ENCODE measurements around the gene MED9. TPM values are rescaled to one million over a fixed set of nuclear protein-coding genes. Genes with fewer than 3 reads are reported as not detected.
A peak's percentile ranks its signal among the peaks of the same experiment; 100 is the strongest.

The MED9 gene
- total RNA-seq, 1 donor from 2014 or later: 19.3 TPM

- no peak for TF ChIP-seq CTCF (conservative IDR thresholded peaks at IDR 0.05)
- Mint-ChIP-seq H3K4me1 (ENCODE audit: unreplicated experiment) (peaks cover 14% of the 10 kb centered on the region), H3K27ac (peak overlapping the region; percentile 61), H3K27me3 (peaks cover 20% of the 10 kb centered on the region), H3K36me3 (peaks cover 14% of the 10 kb centered on the region), H3K9me3 (no peaks in the 10 kb centered on the region), H3K4me3 (peak overlapping the region; percentile 87)
- DNase-seq (ENCODE audit: extremely low spot score, unreplicated experiment): no peak
Measured at GRCh38 chr17:17494499-17494869, 17.7 kb downstream of the MED9 start.

- Mint-ChIP-seq H3K27ac (peak overlapping the region; percentile 62), H3K27me3 (peaks cover 20% of the 10 kb centered on the region), H3K4me3 (peak overlapping the region; percentile 87), H3K4me1 (ENCODE audit: unreplicated experiment) (peaks cover 14% of the 10 kb centered on the region), H3K9me3 (no peaks in the 10 kb centered on the region), H3K36me3 (peaks cover 11% of the 10 kb centered on the region)
- DNase-seq (ENCODE audit: extremely low spot score, unreplicated experiment): no peak
- TF ChIP-seq CTCF (conservative IDR thresholded peaks at IDR 0.05): peak; percentile 16
Measured at GRCh38 chr17:17494870-17495535, 18.2 kb downstream of the MED9 start.

GRCh38 chr17:17495536-17496188, 18.9 kb downstream of the MED9 start:
- Mint-ChIP-seq H3K27ac (peak overlapping the region; percentile 70), H3K4me3 (peak overlapping the region; percentile 87), H3K36me3 (peaks cover 11% of the 10 kb centered on the region), H3K9me3 (no peaks in the 10 kb centered on the region), H3K27me3 (peaks cover 20% of the 10 kb centered on the region), H3K4me1 (ENCODE audit: unreplicated experiment) (peaks cover 14% of the 10 kb centered on the region)
- no peak for DNase-seq (ENCODE audit: extremely low spot score, unreplicated experiment)
- TF ChIP-seq CTCF (conservative IDR thresholded peaks at IDR 0.05): peak; percentile 9

- H3K27me3 Mint-ChIP-seq: peaks cover 23% of the 10 kb centered on the region
- H3K9me3 Mint-ChIP-seq: no peaks in the 10 kb centered on the region
- H3K27ac Mint-ChIP-seq: peak within 1 kb of the TSS; percentile 70
- peak; percentile 99 for TF ChIP-seq CTCF (conservative IDR thresholded peaks at IDR 0.05)
- H3K4me1 Mint-ChIP-seq (ENCODE audit: unreplicated experiment): peaks cover 14% of the 10 kb centered on the region
- peak within 1 kb of the TSS; percentile 87 for H3K4me3 Mint-ChIP-seq
- peak; percentile 88 for DNase-seq (ENCODE audit: extremely low spot score, unreplicated experiment)
- peaks cover 11% of the 10 kb centered on the region for H3K36me3 Mint-ChIP-seq
Measured at GRCh38 chr17:17496189-17497064, 19.6 kb downstream of the MED9 start, which contains the start of gene RASD1. Gene RASD1 (minus strand): TSS chr17:17496395. CDS start chr17:17496181, 214 bp downstream.

- TF ChIP-seq CTCF (conservative IDR thresholded peaks at IDR 0.05): no peak
- H3K36me3 Mint-ChIP-seq: peaks cover 5% of the 10 kb centered on the region
- no peaks in the 10 kb centered on the region for H3K9me3 Mint-ChIP-seq
- no peak overlapping the region for H3K27ac Mint-ChIP-seq
- DNase-seq (ENCODE audit: extremely low spot score, unreplicated experiment): no peak
- H3K4me1 Mint-ChIP-seq (ENCODE audit: unreplicated experiment): peaks cover 13% of the 10 kb centered on the region
- H3K27me3 Mint-ChIP-seq: peaks cover 23% of the 10 kb centered on the region
- H3K4me3 Mint-ChIP-seq: peak overlapping the region; percentile 69
Measured at GRCh38 chr17:17497065-17497844, 20.5 kb downstream of the MED9 start.
